Neural cell (in vitro differentiated cells): ENCODE data around the gene RAI14. TPM values are rescaled to one million over a fixed set of nuclear protein-coding genes. Genes with fewer than 3 reads are reported as not detected.

ENCODE experiments used
- H2AFZ ChIP-seq: fragments of 200-600, 300-800 bp; sonication (generic), shearing (Covaris generic); 2 replicates; pipeline ENCODE4 v1.6.0; 2014; ENCODE audit warnings: low read depth, mild to moderate bottlenecking, antibody characterized with exemption, low read length, moderate library complexity
- H3F3A ChIP-seq: fragments of 200-600 bp; shearing (Covaris generic); 2 replicates; pipeline ENCODE4 v1.6.1; 2016; ENCODE audit warnings: mild to moderate bottlenecking, moderate library complexity, mixed read lengths, antibody characterized with exemption, low read length; ENCODE audit not compliant: insufficient read depth, poor library complexity, severe bottlenecking
- H3K27ac ChIP-seq: fragments of 200-600, 300-800 bp; sonication (generic), shearing (Covaris generic); 2 replicates; pipeline ENCODE4 v1.5.1; 2014; ENCODE audit warnings: mild to moderate bottlenecking, low read length, moderate library complexity
- H3K27me3 ChIP-seq: fragments of 300-800, 200-600 bp; sonication (generic), shearing (Covaris generic); 2 replicates; pipeline ENCODE4 v1.6.0; 2014; ENCODE audit warnings: mild to moderate bottlenecking, low read depth, low read length, moderate library complexity; ENCODE audit not compliant: insufficient read depth
- H3K36me3 ChIP-seq: fragments of 300-800, 200-600 bp; sonication (generic), shearing (Covaris generic); 2 replicates; pipeline ENCODE4 v1.5.1; 2014; ENCODE audit warnings: mild to moderate bottlenecking, antibody characterized with exemption, low read length, moderate library complexity; ENCODE audit not compliant: insufficient read depth
- H3K4me2 ChIP-seq: fragments of 300-800, 200-600 bp; sonication (generic), shearing (Covaris generic); 2 replicates; pipeline ENCODE4 v1.6.0; 2014; ENCODE audit warnings: mild to moderate bottlenecking, low read length
- H3K4me3 ChIP-seq: fragments of 300-800, 200-600 bp; sonication (generic), shearing (Covaris generic); 2 replicates; pipeline ENCODE4 v1.5.1; 2014; ENCODE audit warnings: mild to moderate bottlenecking, low read length, moderate library complexity
- H3K79me2 ChIP-seq: fragments of 200-600 bp; shearing (Covaris generic); replicated peaks from 2 replicates; pipeline ENCODE4 v1.6.0; 2014; ENCODE audit warnings: mild to moderate bottlenecking, low read length, moderate library complexity; ENCODE audit not compliant: insufficient read depth
- H3K9ac ChIP-seq: fragments of 300-800, 200-600 bp; sonication (generic), shearing (Covaris generic); 2 replicates; pipeline ENCODE4 v1.6.1; 2016; ENCODE audit warnings: mild to moderate bottlenecking, low read length, mixed read lengths
- H3K9me2 ChIP-seq: fragments of 200-600 bp; shearing (Covaris generic); 2 replicates; pipeline ENCODE4 v1.6.1; 2016; ENCODE audit warnings: mild to moderate bottlenecking, low read length, mixed read lengths; ENCODE audit not compliant: insufficient read depth
- H3K9me3 ChIP-seq: fragments of 200-600, 300-800 bp; sonication (generic), shearing (Covaris generic); 2 replicates; pipeline ENCODE4 v1.6.1; 2016; ENCODE audit warnings: mild to moderate bottlenecking, mixed run types, low read length, moderate library complexity, mixed read lengths
- H4K20me1 ChIP-seq: fragments of 200-600 bp; shearing (Covaris generic); 2 replicates; pipeline ENCODE4 v1.6.1; 2016; ENCODE audit warnings: mild to moderate bottlenecking, mixed run types; ENCODE audit not compliant: insufficient read depth
- EP300 ChIP-seq: fragments of 450-650 bp; conservative IDR thresholded peaks from 2 replicates; pipeline ENCODE4 v1.6.1; 2014; ENCODE audit warnings: antibody characterized with exemption, mild to moderate bottlenecking, moderate library complexity; ENCODE audit not compliant: poor library complexity, severe bottlenecking
- EZH2 ChIP-seq: fragments of 200-600, 300-800 bp; shearing (Covaris generic), sonication (generic); IDR thresholded peaks from 2 replicates; pipeline ENCODE4 v1.6.1; 2014; ENCODE audit warnings: antibody characterized with exemption, low read length, borderline replicate concordance, mild to moderate bottlenecking; ENCODE audit not compliant: insufficient read depth, poor library complexity, severe bottlenecking
- MXI1 ChIP-seq: fragments of 450-650 bp; conservative IDR thresholded peaks from 2 replicates; pipeline ENCODE4 v1.6.1; 2014; ENCODE audit warnings: antibody characterized with exemption, mild to moderate bottlenecking; ENCODE audit not compliant: poor library complexity, severe bottlenecking
- POLR2AphosphoS5 ChIP-seq: IDR thresholded peaks from 2 replicates; pipeline ENCODE4 v1.6.1; 2012
- RAD21 ChIP-seq: fragments of 450-650 bp; conservative IDR thresholded peaks from 2 replicates; pipeline ENCODE4 v1.6.1; 2014; ENCODE audit warnings: antibody characterized with exemption, mild to moderate bottlenecking, moderate library complexity
- SMC3 ChIP-seq: fragments of 450-650 bp; conservative IDR thresholded peaks from 2 replicates; pipeline ENCODE4 v1.6.1; 2014; ENCODE audit warnings: antibody characterized with exemption, mild to moderate bottlenecking, moderate library complexity; ENCODE audit not compliant: poor library complexity
- TAF1 ChIP-seq: IDR thresholded peaks from 2 replicates; pipeline ENCODE4 v1.6.1; 2012; ENCODE audit warnings: low read depth
- polyA plus RNA-seq: library from polyadenylated mRNA; depleted of rRNA; stranded (reverse); fragments of >200 nt; gene quantifications from 2 replicates; pipeline ENCODE4 v1.2.3, GENCODE V29; 2014
- TF ChIP-seq, protein P1 (sequence below): IDR thresholded peaks from 2 replicates; pipeline ENCODE4 v1.6.1; 2012; ENCODE audit warnings: borderline replicate concordance
- TF ChIP-seq, protein P2 (sequence below): fragments of 450-650 bp; IDR thresholded peaks from 2 replicates; pipeline ENCODE4 v1.5.1; 2014; ENCODE audit warnings: antibody characterized with exemption, mild to moderate bottlenecking, moderate library complexity; ENCODE audit not compliant: poor library complexity, severe bottlenecking

The RAI14 gene
- polyA plus RNA-seq, 1 donor from 2014 or later, result 7.8 TPM

DNA sequence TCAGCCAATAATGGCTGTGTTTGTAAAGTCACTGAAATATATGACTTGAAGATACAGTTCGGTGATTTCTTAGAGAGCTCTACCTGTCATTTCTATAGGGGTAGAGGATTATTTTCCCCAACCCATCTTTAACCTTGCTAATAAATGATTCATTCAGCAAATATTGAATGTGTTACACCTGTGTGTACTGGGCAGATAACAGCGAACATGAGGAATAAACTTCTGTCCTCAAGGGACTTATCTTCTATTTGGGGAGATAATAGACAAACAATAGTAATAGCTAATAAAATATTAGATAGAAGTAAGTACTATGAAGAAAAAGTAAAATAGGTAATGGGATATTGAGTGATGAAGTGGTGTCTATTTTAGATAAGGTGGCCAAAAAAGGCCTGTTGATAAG, 192.1 kb downstream of the RAI14 start:
- Histone ChIP-seq H3K79me2 (no peaks in the 10 kb centered on the region), H3K4me3 (no peak overlapping the region), H3K9ac (no peak overlapping the region), H3K27ac (no peak overlapping the region), H3K9me2 (no peaks in the 10 kb centered on the region), H3K4me2 (no peak overlapping the region), H3F3A (no peaks in the 10 kb centered on the region), H3K36me3 (peaks cover 6% of the 10 kb centered on the region), H3K9me3 (no peaks in the 10 kb centered on the region), H3K27me3 (no peaks in the 10 kb centered on the region), H4K20me1 (no peaks in the 10 kb centered on the region), H2AFZ (no peak overlapping the region)
- TF ChIP-seq, protein P1, sequence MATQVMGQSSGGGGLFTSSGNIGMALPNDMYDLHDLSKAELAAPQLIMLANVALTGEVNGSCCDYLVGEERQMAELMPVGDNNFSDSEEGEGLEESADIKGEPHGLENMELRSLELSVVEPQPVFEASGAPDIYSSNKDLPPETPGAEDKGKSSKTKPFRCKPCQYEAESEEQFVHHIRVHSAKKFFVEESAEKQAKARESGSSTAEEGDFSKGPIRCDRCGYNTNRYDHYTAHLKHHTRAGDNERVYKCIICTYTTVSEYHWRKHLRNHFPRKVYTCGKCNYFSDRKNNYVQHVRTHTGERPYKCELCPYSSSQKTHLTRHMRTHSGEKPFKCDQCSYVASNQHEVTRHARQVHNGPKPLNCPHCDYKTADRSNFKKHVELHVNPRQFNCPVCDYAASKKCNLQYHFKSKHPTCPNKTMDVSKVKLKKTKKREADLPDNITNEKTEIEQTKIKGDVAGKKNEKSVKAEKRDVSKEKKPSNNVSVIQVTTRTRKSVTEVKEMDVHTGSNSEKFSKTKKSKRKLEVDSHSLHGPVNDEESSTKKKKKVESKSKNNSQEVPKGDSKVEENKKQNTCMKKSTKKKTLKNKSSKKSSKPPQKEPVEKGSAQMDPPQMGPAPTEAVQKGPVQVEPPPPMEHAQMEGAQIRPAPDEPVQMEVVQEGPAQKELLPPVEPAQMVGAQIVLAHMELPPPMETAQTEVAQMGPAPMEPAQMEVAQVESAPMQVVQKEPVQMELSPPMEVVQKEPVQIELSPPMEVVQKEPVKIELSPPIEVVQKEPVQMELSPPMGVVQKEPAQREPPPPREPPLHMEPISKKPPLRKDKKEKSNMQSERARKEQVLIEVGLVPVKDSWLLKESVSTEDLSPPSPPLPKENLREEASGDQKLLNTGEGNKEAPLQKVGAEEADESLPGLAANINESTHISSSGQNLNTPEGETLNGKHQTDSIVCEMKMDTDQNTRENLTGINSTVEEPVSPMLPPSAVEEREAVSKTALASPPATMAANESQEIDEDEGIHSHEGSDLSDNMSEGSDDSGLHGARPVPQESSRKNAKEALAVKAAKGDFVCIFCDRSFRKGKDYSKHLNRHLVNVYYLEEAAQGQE, result no peak
- no peak for TF ChIP-seq EP300
- TF ChIP-seq POLR2AphosphoS5, result no peak
- no peak for TF ChIP-seq MXI1
- TF ChIP-seq TAF1, result no peak
- TF ChIP-seq RAD21, result no peak
- TF ChIP-seq EZH2, result no peak
- TF ChIP-seq SMC3, result no peak
- TF ChIP-seq, protein P2, sequence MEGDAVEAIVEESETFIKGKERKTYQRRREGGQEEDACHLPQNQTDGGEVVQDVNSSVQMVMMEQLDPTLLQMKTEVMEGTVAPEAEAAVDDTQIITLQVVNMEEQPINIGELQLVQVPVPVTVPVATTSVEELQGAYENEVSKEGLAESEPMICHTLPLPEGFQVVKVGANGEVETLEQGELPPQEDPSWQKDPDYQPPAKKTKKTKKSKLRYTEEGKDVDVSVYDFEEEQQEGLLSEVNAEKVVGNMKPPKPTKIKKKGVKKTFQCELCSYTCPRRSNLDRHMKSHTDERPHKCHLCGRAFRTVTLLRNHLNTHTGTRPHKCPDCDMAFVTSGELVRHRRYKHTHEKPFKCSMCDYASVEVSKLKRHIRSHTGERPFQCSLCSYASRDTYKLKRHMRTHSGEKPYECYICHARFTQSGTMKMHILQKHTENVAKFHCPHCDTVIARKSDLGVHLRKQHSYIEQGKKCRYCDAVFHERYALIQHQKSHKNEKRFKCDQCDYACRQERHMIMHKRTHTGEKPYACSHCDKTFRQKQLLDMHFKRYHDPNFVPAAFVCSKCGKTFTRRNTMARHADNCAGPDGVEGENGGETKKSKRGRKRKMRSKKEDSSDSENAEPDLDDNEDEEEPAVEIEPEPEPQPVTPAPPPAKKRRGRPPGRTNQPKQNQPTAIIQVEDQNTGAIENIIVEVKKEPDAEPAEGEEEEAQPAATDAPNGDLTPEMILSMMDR, result no peak

DNA sequence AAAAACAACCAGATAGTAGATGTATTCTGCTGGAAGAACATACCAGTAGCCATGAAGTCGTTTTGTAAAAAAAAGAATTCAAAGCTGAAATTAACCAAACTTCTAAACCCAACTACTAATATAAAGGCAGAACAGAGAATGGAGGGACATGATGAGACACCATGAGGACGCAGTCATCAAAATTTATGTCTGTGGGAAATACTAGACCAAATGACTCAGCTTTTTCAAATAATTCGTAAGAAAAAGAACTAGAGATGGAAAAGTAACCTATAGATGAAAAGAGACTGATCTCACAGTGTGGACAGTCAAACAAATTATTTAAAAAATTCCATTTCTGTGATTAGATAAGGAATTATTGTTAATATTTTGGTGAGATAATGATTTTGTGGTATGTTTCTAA, 193.1 kb downstream of the RAI14 start:
- Histone ChIP-seq H3K79me2 (no peaks in the 10 kb centered on the region), H3K4me3 (no peak overlapping the region), H3K36me3 (peaks cover 6% of the 10 kb centered on the region), H4K20me1 (no peaks in the 10 kb centered on the region), H3F3A (no peaks in the 10 kb centered on the region), H2AFZ (no peak overlapping the region), H3K9ac (no peak overlapping the region), H3K9me2 (no peaks in the 10 kb centered on the region), H3K27ac (no peak overlapping the region), H3K27me3 (no peaks in the 10 kb centered on the region), H3K4me2 (no peak overlapping the region), H3K9me3 (no peaks in the 10 kb centered on the region)
- TF ChIP-seq TAF1, result no peak
- TF ChIP-seq RAD21, result no peak
- TF ChIP-seq SMC3, result no peak
- no peak for TF ChIP-seq EP300
- TF ChIP-seq, protein P2, result no peak
- no peak for TF ChIP-seq POLR2AphosphoS5
- TF ChIP-seq MXI1, result no peak
- no peak for TF ChIP-seq EZH2
- TF ChIP-seq, protein P1, result no peak
